HCT116 (cell line): ENCODE data around the gene CTTN.

Experiments
- POLR2A ChIP-seq: IDR thresholded peaks from 2 replicates; pipeline ENCODE4 v1.7.0; 2011; ENCODE audit warnings: borderline replicate concordance; ENCODE audit not compliant: insufficient read depth, insufficient read length; ENCODE audit errors: extremely low read depth
- TF ChIP-seq, protein P1 (sequence below): IDR thresholded peaks from 2 replicates; pipeline ENCODE4 v1.6.1; 2012
- TF ChIP-seq, protein P2 (sequence below), 3 experiments: fragments of 200-600 bp in 1 of 3; sonication (generic) in 1 of 3; IDR thresholded peaks in 2 of 3; conservative IDR thresholded peaks in 1 of 3; 2 replicates each; pipeline ENCODE4 v1.5.1; 2012 to 2017; ENCODE audit warnings: low read depth in 2 of 3, low read length in 2 of 3, antibody characterized with exemption in 1 of 3, borderline replicate concordance in 1 of 3, control low read depth in 1 of 3, mild to moderate bottlenecking in 1 of 3, mixed read lengths in 1 of 3, mixed run types in 1 of 3, moderate library complexity in 1 of 3; ENCODE audit not compliant: insufficient read depth in 1 of 3

DNA sequence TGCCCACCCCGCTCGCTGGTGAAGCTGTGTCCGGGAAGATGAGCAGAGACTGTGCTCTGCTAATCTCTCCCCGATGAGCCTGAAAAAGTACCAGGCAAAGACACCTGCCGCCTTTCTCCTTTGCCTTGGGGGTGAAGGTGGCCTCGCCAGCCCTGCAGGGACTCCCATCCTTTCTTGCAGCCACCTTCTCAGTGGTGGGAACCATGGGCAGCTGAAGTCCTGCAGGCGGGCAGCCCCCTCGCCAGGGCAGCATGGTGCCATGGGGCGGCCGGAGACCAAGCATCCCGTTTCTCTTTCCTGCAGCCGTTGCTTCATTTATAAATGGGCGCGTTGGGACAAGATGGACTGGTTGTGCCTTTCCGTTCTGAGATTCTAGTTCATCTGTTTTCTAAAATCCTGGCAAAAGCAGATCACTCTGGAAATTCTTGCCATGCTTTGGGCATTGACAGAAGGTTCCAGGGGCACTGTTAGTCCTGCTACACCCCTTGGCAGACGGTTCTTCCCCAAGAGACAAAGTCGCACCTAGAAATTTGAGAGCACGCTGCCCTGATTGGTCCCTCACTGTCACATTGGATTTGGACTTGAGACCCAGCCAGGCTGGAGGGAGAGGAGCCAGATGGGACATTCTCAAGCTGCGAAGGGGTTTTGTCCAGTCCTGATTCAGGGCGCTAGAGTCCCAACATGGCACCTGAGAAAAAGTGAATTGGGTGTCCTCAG lies 7.5 kb downstream of the CTTN start:
- TF ChIP-seq, protein P1, sequence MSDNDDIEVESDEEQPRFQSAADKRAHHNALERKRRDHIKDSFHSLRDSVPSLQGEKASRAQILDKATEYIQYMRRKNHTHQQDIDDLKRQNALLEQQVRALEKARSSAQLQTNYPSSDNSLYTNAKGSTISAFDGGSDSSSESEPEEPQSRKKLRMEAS = no peak
- TF ChIP-seq POLR2A = no peak
- TF ChIP-seq, protein P2, sequence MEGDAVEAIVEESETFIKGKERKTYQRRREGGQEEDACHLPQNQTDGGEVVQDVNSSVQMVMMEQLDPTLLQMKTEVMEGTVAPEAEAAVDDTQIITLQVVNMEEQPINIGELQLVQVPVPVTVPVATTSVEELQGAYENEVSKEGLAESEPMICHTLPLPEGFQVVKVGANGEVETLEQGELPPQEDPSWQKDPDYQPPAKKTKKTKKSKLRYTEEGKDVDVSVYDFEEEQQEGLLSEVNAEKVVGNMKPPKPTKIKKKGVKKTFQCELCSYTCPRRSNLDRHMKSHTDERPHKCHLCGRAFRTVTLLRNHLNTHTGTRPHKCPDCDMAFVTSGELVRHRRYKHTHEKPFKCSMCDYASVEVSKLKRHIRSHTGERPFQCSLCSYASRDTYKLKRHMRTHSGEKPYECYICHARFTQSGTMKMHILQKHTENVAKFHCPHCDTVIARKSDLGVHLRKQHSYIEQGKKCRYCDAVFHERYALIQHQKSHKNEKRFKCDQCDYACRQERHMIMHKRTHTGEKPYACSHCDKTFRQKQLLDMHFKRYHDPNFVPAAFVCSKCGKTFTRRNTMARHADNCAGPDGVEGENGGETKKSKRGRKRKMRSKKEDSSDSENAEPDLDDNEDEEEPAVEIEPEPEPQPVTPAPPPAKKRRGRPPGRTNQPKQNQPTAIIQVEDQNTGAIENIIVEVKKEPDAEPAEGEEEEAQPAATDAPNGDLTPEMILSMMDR (IDR thresholded peaks at IDR 0.05 in 2 of 3, conservative IDR thresholded peaks at IDR 0.05 in 1 of 3; ENCODE audit: borderline replicate concordance in 1 of 3, insufficient read depth in 1 of 3, low read depth in 2 of 3, low read length in 2 of 3) = no peak
